IgD-negative memory B cell (primary cell): ENCODE measurements around the gene ADGRD1. TPM values are rescaled to one million over a fixed set of nuclear protein-coding genes. Genes with fewer than 3 reads are reported as not detected.
"Not testable (repeated sequence)": the region's sequence is repeated elsewhere in the genome, so short reads cannot be mapped to it uniquely, and the experiment has no call there.

Source experiments
- H3K27ac Mint-ChIP-seq, 3 donors: one replicate each; pipeline ENCODE4 v1.8.0; 2020 to 2022; ENCODE audit warnings: mild to moderate bottlenecking in 3 of 3, mixed read lengths in 3 of 3, moderate library complexity in 1 of 3
- H3K27me3 Mint-ChIP-seq: one replicate; pipeline ENCODE4 v1.8.0; 2021; ENCODE audit warnings: mixed read lengths
- H3K36me3 Mint-ChIP-seq: one replicate; pipeline ENCODE4 v1.8.0; 2020; ENCODE audit warnings: mild to moderate bottlenecking, mixed read lengths
- H3K4me1 Mint-ChIP-seq, 3 donors: one replicate each; pipeline ENCODE4 v1.8.0; 2020 to 2022; ENCODE audit warnings: mixed read lengths in 3 of 3, mild to moderate bottlenecking in 1 of 3
- H3K4me3 Mint-ChIP-seq, 4 donors: one replicate each; pipeline ENCODE4 v1.8.0; 2020 to 2022; ENCODE audit warnings: mild to moderate bottlenecking in 4 of 4, mixed read lengths in 4 of 4, moderate library complexity in 3 of 4
- H3K9me3 Mint-ChIP-seq, 3 donors: one replicate each; pipeline ENCODE4 v1.8.0; 2020 to 2021; ENCODE audit warnings: mixed read lengths in 3 of 3, mild to moderate bottlenecking in 1 of 3
- polyA plus RNA-seq: library from polyadenylated mRNA; unstranded; fragments of 300-500 nt; fragmentation: Illumina TruSeq; gene quantifications from one replicate; pipeline ENCODE4 v1.2.3, GENCODE V29; 2021

Gene ADGRD1
- polyA plus RNA-seq, 1 donor from 2014 or later = 0.50 TPM

GRCh38 chr12:131114271-131114670 is 160.6 kb downstream of the ADGRD1 start:
- Mint-ChIP-seq H3K4me1 (no peaks in the 10 kb centered on the region), H3K4me3 (no peak overlapping the region), H3K27me3 (peaks cover 10% of the 10 kb centered on the region)

GRCh38 chr12:131114942-131115584 is 161.4 kb downstream of the ADGRD1 start:
- peaks cover 2% of the 10 kb centered on the region for H3K36me3 Mint-ChIP-seq
- H3K4me3 Mint-ChIP-seq = no peak overlapping the region
- no peaks in the 10 kb centered on the region for H3K9me3 Mint-ChIP-seq
- no peaks in the 10 kb centered on the region for H3K4me1 Mint-ChIP-seq
- no peak overlapping the region for H3K27ac Mint-ChIP-seq
- peaks cover 10% of the 10 kb centered on the region for H3K27me3 Mint-ChIP-seq

More at GRCh38 chr12:131114271-131114670, 160.6 kb downstream of the ADGRD1 start:
- peaks cover 2% of the 10 kb centered on the region for H3K36me3 Mint-ChIP-seq
- H3K27ac Mint-ChIP-seq = no peak overlapping the region
- H3K9me3 Mint-ChIP-seq = no peaks in the 10 kb centered on the region

- Mint-ChIP-seq H3K36me3 (peaks cover 2% of the 10 kb centered on the region), H3K4me3 (no peak overlapping the region), H3K9me3 (no peaks in the 10 kb centered on the region), H3K27ac (no peak overlapping the region), H3K27me3 (peaks cover 10% of the 10 kb centered on the region), H3K4me1 (no peaks in the 10 kb centered on the region)
Measured at GRCh38 chr12:131115766-131116467, 162.2 kb downstream of the ADGRD1 start.

GRCh38 chr12:131116468-131117117 is 162.9 kb downstream of the ADGRD1 start:
- Mint-ChIP-seq H3K4me3 (no peak overlapping the region), H3K4me1 (no peaks in the 10 kb centered on the region), H3K9me3 (no peaks in the 10 kb centered on the region), H3K36me3 (peaks cover 2% of the 10 kb centered on the region), H3K27ac (no peak overlapping the region), H3K27me3 (peaks cover 10% of the 10 kb centered on the region)

- Mint-ChIP-seq H3K4me1 (no peaks in the 10 kb centered on the region), H3K36me3 (no peaks in the 10 kb centered on the region), H3K27ac (no peak overlapping the region), H3K4me3 (no peak overlapping the region), H3K9me3 (no peaks in the 10 kb centered on the region), H3K27me3 (peaks cover 10% of the 10 kb centered on the region)
Measured at GRCh38 chr12:131117438-131118245, 163.9 kb downstream of the ADGRD1 start.

- H3K9me3 Mint-ChIP-seq = no peaks in the 10 kb centered on the region
- no peak overlapping the region for H3K4me3 Mint-ChIP-seq
- H3K4me1 Mint-ChIP-seq = no peaks in the 10 kb centered on the region
- H3K27me3 Mint-ChIP-seq = peaks cover 10% of the 10 kb centered on the region
- no peak overlapping the region for H3K27ac Mint-ChIP-seq
- H3K36me3 Mint-ChIP-seq = no peaks in the 10 kb centered on the region
Measured at GRCh38 chr12:131118371-131118770, 164.7 kb downstream of the ADGRD1 start.

GRCh38 chr12:131119345-131119744 is 165.6 kb downstream of the ADGRD1 start:
- not testable (repeated sequence) for H3K4me1 Mint-ChIP-seq, H3K36me3 Mint-ChIP-seq, H3K27me3 Mint-ChIP-seq, H3K9me3 Mint-ChIP-seq, H3K4me3 Mint-ChIP-seq, H3K27ac Mint-ChIP-seq

- H3K4me1 Mint-ChIP-seq = no peaks in the 10 kb centered on the region
- no peaks in the 10 kb centered on the region for H3K9me3 Mint-ChIP-seq
- H3K36me3 Mint-ChIP-seq = no peaks in the 10 kb centered on the region
- H3K4me3 Mint-ChIP-seq = no peak overlapping the region
- H3K27ac Mint-ChIP-seq = no peak overlapping the region
- peaks cover 7% of the 10 kb centered on the region for H3K27me3 Mint-ChIP-seq
Measured at GRCh38 chr12:131119936-131120335, 166.2 kb downstream of the ADGRD1 start.

- Mint-ChIP-seq H3K27ac (no peak overlapping the region), H3K4me3 (no peak overlapping the region), H3K4me1 (no peaks in the 10 kb centered on the region), H3K9me3 (no peaks in the 10 kb centered on the region), H3K36me3 (no peaks in the 10 kb centered on the region), H3K27me3 (peaks cover 5% of the 10 kb centered on the region)
Measured at GRCh38 chr12:131120831-131121271, 167.1 kb downstream of the ADGRD1 start.

GRCh38 chr12:131121705-131122405 is 168.1 kb downstream of the ADGRD1 start:
- Mint-ChIP-seq H3K27me3 (peaks cover 5% of the 10 kb centered on the region), H3K36me3 (no peaks in the 10 kb centered on the region), H3K27ac (no peak overlapping the region), H3K4me3 (no peak overlapping the region), H3K4me1 (no peaks in the 10 kb centered on the region), H3K9me3 (no peaks in the 10 kb centered on the region)

- Mint-ChIP-seq H3K4me3 (no peak overlapping the region), H3K27ac (no peak overlapping the region), H3K27me3 (peaks cover 5% of the 10 kb centered on the region), H3K9me3 (no peaks in the 10 kb centered on the region), H3K36me3 (no peaks in the 10 kb centered on the region), H3K4me1 (no peaks in the 10 kb centered on the region)
Measured at GRCh38 chr12:131122631-131123030, 168.9 kb downstream of the ADGRD1 start.

- Mint-ChIP-seq H3K4me3 (no peak overlapping the region), H3K27ac (no peak overlapping the region), H3K4me1 (no peaks in the 10 kb centered on the region), H3K9me3 (no peaks in the 10 kb centered on the region), H3K36me3 (no peaks in the 10 kb centered on the region), H3K27me3 (peaks cover 3% of the 10 kb centered on the region)
Measured at GRCh38 chr12:131123817-131124216, 170.1 kb downstream of the ADGRD1 start.

- Mint-ChIP-seq H3K4me3 (peak overlapping the region in 2 of 4 donors; percentile 38 to 43), H3K27ac (no peak overlapping the region), H3K36me3 (no peaks in the 10 kb centered on the region), H3K27me3 (no peaks in the 10 kb centered on the region), H3K4me1 (no peaks in the 10 kb centered on the region), H3K9me3 (no peaks in the 10 kb centered on the region)
Measured at GRCh38 chr12:131124487-131125280, 171.0 kb downstream of the ADGRD1 start.

GRCh38 chr12:131126662-131127173 is 173.0 kb downstream of the ADGRD1 start:
- Mint-ChIP-seq H3K27ac (no peak overlapping the region), H3K36me3 (no peaks in the 10 kb centered on the region), H3K9me3 (no peaks in the 10 kb centered on the region), H3K27me3 (no peaks in the 10 kb centered on the region), H3K4me1 (peaks cover 0 to 2% (median 0%) of the 10 kb centered on the region in 3 donors), H3K4me3 (no peak overlapping the region)
